ENCODE results near the gene FAM89A.
A peak's percentile ranks its signal among the peaks of the same experiment; 100 is the strongest.

The FAM89A gene

DNA sequence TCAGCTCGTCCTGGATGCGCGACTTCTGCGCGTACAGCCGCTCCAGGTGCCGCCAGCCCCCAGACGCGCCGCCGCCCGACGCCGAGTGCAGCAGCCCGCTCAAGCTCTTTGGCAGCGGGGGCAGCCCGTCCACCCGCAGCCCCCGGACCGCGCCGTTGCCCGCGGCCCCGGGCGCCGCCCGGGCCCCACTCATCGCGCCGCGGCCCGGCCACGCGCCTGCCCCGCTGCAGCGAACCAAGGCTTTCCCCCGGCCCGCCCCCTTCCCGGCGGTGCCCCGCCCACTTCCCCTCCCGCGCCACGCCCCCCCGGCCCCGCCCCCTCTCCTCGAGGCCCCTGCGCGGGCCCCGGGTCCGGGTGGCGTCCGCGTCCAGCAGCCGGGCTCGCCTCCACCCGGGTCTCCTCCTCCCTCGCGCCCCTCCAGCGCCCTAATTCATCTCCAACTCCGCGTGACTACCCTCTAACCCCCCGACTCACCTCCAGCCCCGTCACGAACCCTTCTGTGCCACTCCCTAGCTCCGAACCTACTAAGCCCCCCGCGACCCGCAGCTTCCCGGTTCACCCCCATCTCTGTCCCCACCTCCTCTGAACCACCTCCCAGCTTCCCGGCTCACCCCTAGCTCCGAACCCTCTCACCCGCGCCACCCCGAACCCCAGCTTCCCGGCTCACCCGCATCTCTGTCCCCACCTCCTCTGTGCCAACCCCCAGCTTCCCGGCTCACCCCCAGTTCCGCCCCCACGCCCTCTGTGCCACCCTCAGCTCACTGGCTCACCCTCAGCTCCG lies at the start of gene FAM89A:
FAM89A (minus strand) TSS at position 236 of the 781 bp plus-strand sequence; CDS start at position 193, 43 bp downstream.
- DNase-seq (ENCODE audit: low read depth), result peak; percentile 45

DNA sequence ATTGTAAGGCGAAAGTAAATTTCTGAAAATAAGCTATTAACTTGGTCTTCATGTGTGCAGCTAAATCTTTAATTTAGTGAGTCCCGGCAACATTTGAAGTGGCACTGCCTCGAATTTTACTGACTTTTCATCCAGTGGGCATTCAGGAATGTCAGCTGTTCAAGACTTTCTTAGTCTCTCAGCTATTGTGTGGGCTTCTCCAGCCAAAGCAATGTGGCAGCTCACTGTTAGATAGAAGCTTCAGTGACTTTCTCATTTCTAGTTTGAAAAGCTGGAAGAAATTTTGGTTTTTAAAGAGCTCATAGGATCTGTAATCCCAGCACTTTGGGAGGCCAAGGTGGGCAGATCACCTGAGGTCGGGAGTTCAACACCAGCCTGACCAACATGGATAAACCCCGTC lies 44.3 kb upstream of the FAM89A start:
- DNase-seq (ENCODE audit: low read depth), result no peak

DNA sequence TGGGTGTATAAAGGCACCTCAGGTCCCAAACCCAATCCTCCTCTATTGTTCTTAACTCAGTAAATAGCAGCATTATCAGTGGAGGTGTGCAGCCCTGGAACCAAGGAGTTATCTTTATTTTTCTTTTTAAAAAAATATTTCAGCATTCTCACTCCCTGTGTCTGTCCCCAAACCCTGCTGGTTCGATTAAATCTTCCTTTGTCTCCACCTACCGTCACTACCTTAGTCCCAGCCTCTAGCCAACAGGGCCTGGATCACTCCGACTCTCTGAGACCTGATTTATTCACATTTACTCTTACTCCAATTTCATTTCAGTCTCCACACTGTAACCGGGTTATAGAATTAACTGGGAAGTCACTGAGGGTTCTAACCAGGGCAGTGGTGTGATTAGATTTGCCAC lies 39.1 kb upstream of the FAM89A start:
- DNase-seq (ENCODE audit: low read depth), result no peak

DNA sequence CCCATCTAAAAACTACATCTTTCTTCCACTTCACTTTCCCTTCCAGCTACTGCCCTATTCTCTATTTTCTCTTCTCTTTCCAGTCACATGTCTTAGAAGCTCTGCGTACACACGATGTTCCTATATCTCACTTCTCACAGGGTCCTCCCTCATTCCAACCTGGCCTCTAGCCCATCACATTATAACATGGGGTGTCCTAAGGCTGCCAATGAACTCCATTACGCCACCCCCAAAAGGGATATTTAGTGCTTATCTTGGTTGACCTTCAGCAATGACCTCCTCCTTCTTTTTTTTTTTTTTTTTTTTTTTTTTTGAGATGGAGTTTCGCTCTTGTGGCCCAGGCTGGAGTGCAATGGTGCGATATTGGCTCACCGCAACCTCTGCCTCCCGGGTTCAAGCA lies 38.2 kb upstream of the FAM89A start:
- DNase-seq (ENCODE audit: low read depth), result no peak

DNA sequence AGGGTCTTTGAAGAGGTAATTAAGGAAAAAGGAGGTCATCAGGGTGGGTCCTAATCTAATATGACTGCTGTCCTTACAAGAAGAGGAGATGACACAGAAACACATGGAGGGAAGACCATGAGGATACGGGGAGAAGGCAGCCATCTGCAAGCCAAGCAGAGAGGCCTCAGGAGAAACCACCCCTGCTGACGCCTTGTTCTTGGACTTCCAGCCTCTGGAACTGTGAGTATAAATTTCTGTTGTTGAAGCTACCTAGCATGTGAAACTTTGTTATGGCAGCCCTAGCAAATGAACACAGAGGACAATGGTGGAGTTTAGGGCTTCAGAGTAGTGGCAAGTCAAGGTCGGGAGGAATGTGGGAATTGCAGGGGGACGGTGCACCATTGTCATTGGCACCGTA lies 36.7 kb upstream of the FAM89A start:
- no peak for DNase-seq (ENCODE audit: low read depth)

GRCh38 chr1:231075497-231075896 lies 35.4 kb upstream of the FAM89A start:
- no peak for DNase-seq (ENCODE audit: low read depth)

DNA sequence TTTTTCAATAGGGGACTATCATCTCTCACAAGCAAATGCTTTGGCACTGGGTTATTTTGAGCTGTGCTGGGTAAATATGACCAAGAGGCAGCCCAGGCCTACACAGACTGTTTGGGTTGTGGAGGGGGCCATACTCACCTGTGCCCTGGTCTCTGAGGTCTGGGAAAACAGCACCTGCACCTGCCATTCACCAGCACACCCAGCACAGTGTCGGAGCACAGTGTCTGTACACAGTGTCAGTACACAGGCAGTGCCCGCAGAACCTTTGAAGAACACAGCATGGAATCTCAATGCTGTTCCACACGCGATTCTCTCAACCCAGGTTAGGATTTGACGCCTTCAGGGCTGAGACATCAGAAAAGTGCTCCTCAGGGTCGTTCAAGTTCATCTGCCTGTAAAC lies 35.0 kb upstream of the FAM89A start:
- no peak for DNase-seq (ENCODE audit: low read depth)

DNA sequence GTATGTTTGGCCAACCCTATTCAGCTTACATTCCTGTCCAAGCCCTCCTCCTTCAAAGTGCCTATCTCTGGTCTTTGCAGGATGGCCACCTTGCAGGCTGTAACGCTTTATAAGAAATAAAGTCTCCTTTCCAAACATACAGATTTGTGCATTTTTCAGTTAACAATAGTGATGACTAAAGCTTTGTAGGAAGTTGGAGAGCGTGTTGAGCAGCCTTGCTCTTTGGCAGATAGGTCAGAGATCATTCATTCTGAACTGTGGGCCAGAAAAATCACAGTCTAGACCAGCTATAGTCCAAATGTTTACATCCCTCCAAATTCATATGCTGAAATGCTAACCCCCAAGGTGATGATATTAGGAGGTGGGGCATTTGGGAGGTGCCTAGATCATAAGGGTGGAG lies 34.0 kb upstream of the FAM89A start:
- no peak for DNase-seq (ENCODE audit: low read depth)

GRCh38 chr1:231073331-231073730 lies 33.3 kb upstream of the FAM89A start:
- DNase-seq (ENCODE audit: low read depth), result no peak

GRCh38 chr1:231072502-231073094 lies 32.5 kb upstream of the FAM89A start:
- no peak for DNase-seq (ENCODE audit: low read depth)

GRCh38 chr1:231072041-231072440 lies 32.0 kb upstream of the FAM89A start:
- no peak for DNase-seq (ENCODE audit: low read depth)

- no peak for DNase-seq (ENCODE audit: low read depth)
Observed at GRCh38 chr1:231070758-231071444, 30.8 kb upstream of the FAM89A start.

DNA sequence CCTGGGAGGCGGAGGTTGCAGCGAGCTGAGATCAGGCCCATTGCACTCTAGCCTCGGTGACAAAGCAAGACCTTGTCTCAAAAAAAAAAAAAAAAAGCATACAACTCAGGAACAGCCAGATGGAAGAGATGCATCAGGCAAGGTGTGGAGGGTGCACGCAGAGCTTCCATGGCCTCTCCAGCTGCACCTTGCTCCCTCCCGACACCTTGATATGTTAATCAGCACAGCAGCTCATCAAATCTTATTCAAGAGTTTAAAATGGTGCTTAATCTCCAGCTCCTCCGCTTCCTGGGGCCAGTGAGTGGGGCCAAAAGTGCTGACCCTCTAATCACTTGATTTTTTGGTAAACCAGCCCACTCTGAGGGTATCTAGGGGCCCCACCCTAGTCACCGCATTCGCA lies 29.3 kb upstream of the FAM89A start:
- DNase-seq (ENCODE audit: low read depth), result no peak

GRCh38 chr1:231068762-231069161 lies 28.7 kb upstream of the FAM89A start:
- no peak for DNase-seq (ENCODE audit: low read depth)

GRCh38 chr1:231065510-231066241 lies 25.6 kb upstream of the FAM89A start:
- DNase-seq (ENCODE audit: low read depth), result no peak

DNA sequence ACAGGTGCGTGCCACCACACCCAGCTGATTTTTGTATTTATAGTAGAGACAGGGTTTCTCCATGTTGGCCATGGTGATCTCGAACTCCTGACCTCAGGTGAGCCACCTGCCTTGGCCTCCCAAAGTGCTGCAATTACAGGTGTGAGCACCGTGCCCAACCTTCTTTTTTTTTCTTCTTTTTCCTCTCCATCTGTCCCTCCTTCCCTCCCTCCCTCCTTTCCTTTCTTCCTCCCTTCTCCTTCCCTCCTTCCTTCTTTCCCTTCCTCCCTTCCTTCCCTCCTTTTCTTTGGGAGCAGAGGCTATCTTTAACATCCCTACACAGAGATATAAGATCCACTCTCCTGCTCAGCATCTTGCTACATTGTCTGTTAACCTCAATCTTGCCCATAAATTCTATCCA lies 24.4 kb upstream of the FAM89A start:
- no peak for DNase-seq (ENCODE audit: low read depth)

GRCh38 chr1:231063331-231063730 lies 23.3 kb upstream of the FAM89A start:
- no peak for DNase-seq (ENCODE audit: low read depth)

- no peak for DNase-seq (ENCODE audit: low read depth)
Observed at GRCh38 chr1:231062500-231063270, 22.6 kb upstream of the FAM89A start.

- no peak for DNase-seq (ENCODE audit: low read depth)
Observed at GRCh38 chr1:231059566-231060193, 19.6 kb upstream of the FAM89A start.

- DNase-seq (ENCODE audit: low read depth), result no peak
Observed at GRCh38 chr1:231058416-231059109, 18.5 kb upstream of the FAM89A start.

GRCh38 chr1:231057410-231057809 lies 17.4 kb upstream of the FAM89A start:
- DNase-seq (ENCODE audit: low read depth), result no peak
